Activated CD4-positive, alpha-beta T cell treated with anti-CD3 and anti-CD28 coated beads, Interleukin-2, amount 50 U/mL, for 24 hours (primary cell): ENCODE measurements around the gene ATP6AP1.

Source experiments
- DNase-seq, 2 donors: peaks; one replicate each; pipeline ENCODE4 v3.0.0-alpha.2; 2020; ENCODE audit warnings: low read depth in 1 of 2, low spot score in 1 of 2

The ATP6AP1 gene

GRCh38 chrX:154446430-154446829, 18.0 kb downstream of the ATP6AP1 start:
- DNase-seq: no peak

GRCh38 chrX:154448484-154448883, 20.0 kb downstream of the ATP6AP1 start:
- DNase-seq: no peak

- DNase-seq: no peak
Measured at GRCh38 chrX:154449618-154450017, 21.1 kb downstream of the ATP6AP1 start.

- DNase-seq: no peak
Measured at GRCh38 chrX:154450312-154450711, 21.8 kb downstream of the ATP6AP1 start.

GRCh38 chrX:154452823-154453222, 24.3 kb downstream of the ATP6AP1 start:
- DNase-seq: no peak

- DNase-seq: no peak
Measured at GRCh38 chrX:154457491-154458115, 29.1 kb downstream of the ATP6AP1 start.

- DNase-seq: peak; percentile 27 to 44
Measured at GRCh38 chrX:154458116-154458953, 29.9 kb downstream of the ATP6AP1 start, which contains the start of gene PLXNA3. Gene PLXNA3 (plus strand): TSS chrX:154458281. CDS start chrX:154460184, 1,903 bp downstream.

- no peak for DNase-seq
Measured at GRCh38 chrX:154458954-154459778, 30.7 kb downstream of the ATP6AP1 start.

GRCh38 chrX:154459832-154460231, 31.4 kb downstream of the ATP6AP1 start:
- no peak for DNase-seq

- DNase-seq: no peak
Measured at GRCh38 chrX:154460326-154460725, 31.8 kb downstream of the ATP6AP1 start.

- DNase-seq: no peak
Measured at GRCh38 chrX:154462396-154462795, 33.9 kb downstream of the ATP6AP1 start.

GRCh38 chrX:154463611-154464220, 35.2 kb downstream of the ATP6AP1 start:
- DNase-seq: no peak

- DNase-seq: no peak
Measured at GRCh38 chrX:154464806-154465365, 36.4 kb downstream of the ATP6AP1 start.

- no peak for DNase-seq
Measured at GRCh38 chrX:154465601-154466000, 37.1 kb downstream of the ATP6AP1 start.

- DNase-seq: no peak
Measured at GRCh38 chrX:154466036-154466435, 37.6 kb downstream of the ATP6AP1 start.

GRCh38 chrX:154466907-154467306, 38.4 kb downstream of the ATP6AP1 start:
- DNase-seq: no peak

GRCh38 chrX:154467556-154467955, 39.1 kb downstream of the ATP6AP1 start:
- no peak for DNase-seq

GRCh38 chrX:154468217-154468616, 39.7 kb downstream of the ATP6AP1 start:
- DNase-seq: no peak

- DNase-seq: no peak
Measured at GRCh38 chrX:154469114-154469513, 40.6 kb downstream of the ATP6AP1 start.

- no peak for DNase-seq
Measured at GRCh38 chrX:154469880-154470279, 41.4 kb downstream of the ATP6AP1 start.

GRCh38 chrX:154470434-154470833, 42.0 kb downstream of the ATP6AP1 start:
- DNase-seq: no peak
